GM23248 (cell line): Measurements from ENCODE around the gene LAP3. TPM values are rescaled to one million over a fixed set of nuclear protein-coding genes. Genes with fewer than 3 reads are reported as not detected.

Experiments used
- DNase-seq: peaks from one replicate; pipeline ENCODE4 v3.0.0-alpha.2; 2015
- H2AFZ ChIP-seq: fragments of 200-600 bp; sonication (generic); 2 replicates; pipeline ENCODE4 v1.6.1; 2016; ENCODE audit warnings: antibody characterized with exemption
- H3F3A ChIP-seq: fragments of 200-600 bp; sonication (generic); 2 replicates; pipeline ENCODE4 v1.6.1; 2016; ENCODE audit warnings: mild to moderate bottlenecking, antibody characterized with exemption, mixed run types; ENCODE audit not compliant: insufficient read depth
- H3K27ac ChIP-seq: fragments of 200-600 bp; sonication (generic); 2 replicates; pipeline ENCODE4 v1.5.1; 2016; ENCODE audit warnings: mild to moderate bottlenecking
- H3K27me3 ChIP-seq: fragments of 200-600 bp; sonication (generic); replicated peaks from 2 replicates; pipeline ENCODE4 v1.6.1; 2016; ENCODE audit warnings: mild to moderate bottlenecking; ENCODE audit not compliant: insufficient read depth
- H3K36me3 ChIP-seq: fragments of 200-600 bp; sonication (generic); 2 replicates; pipeline ENCODE4 v1.6.1; 2016; ENCODE audit warnings: low read depth, mild to moderate bottlenecking
- H3K4me1 ChIP-seq: fragments of 200-600 bp; sonication (generic); 2 replicates; pipeline ENCODE4 v1.6.1; 2016; ENCODE audit warnings: mild to moderate bottlenecking; ENCODE audit not compliant: insufficient read depth
- H3K4me2 ChIP-seq: fragments of 200-600 bp; sonication (generic); one replicate; pipeline ENCODE4 v1.6.1; 2016; ENCODE audit warnings: mild to moderate bottlenecking; ENCODE audit not compliant: unreplicated experiment
- H3K4me3 ChIP-seq: fragments of 200-600 bp; sonication (generic); 2 replicates; pipeline ENCODE4 v1.5.1; 2016; ENCODE audit warnings: mild to moderate bottlenecking
- H3K79me2 ChIP-seq: fragments of 200-600 bp; sonication (generic); 2 replicates; pipeline ENCODE4 v1.6.1; 2016; ENCODE audit warnings: mild to moderate bottlenecking; ENCODE audit not compliant: insufficient read depth
- H3K9ac ChIP-seq: fragments of 200-600 bp; sonication (generic); 2 replicates; pipeline ENCODE4 v1.6.1; 2016; ENCODE audit warnings: mild to moderate bottlenecking
- H3K9me2 ChIP-seq: fragments of 200-600 bp; sonication (generic); 2 replicates; pipeline ENCODE4 v1.6.1; 2016; ENCODE audit warnings: mixed run types, mild to moderate bottlenecking, moderate library complexity; ENCODE audit not compliant: insufficient read depth
- H3K9me3 ChIP-seq: fragments of 200-600 bp; sonication (generic); one replicate; pipeline ENCODE4 v1.6.1; 2017; ENCODE audit warnings: low read depth
- H4K20me1 ChIP-seq: fragments of 200-600 bp; sonication (generic); 2 replicates; pipeline ENCODE4 v1.6.0; 2016; ENCODE audit not compliant: insufficient read depth
- EZH2 ChIP-seq: fragments of 200-600 bp; sonication (generic); IDR thresholded peaks from 2 replicates; pipeline ENCODE4 v1.6.1; 2018; ENCODE audit warnings: antibody characterized with exemption, mild to moderate bottlenecking; ENCODE audit not compliant: insufficient read depth, poor library complexity, severe bottlenecking
- EZH2phosphoT487 ChIP-seq: fragments of 200-600 bp; sonication (generic); IDR thresholded peaks from 2 replicates; pipeline ENCODE4 v1.6.1; 2018; ENCODE audit warnings: antibody characterized with exemption, moderate library complexity, mild to moderate bottlenecking, low read depth; ENCODE audit not compliant: insufficient read depth
- WGBS, 2 experiments: methylation state at CpG; one replicate each; pipeline ENCODE4 v1.1.6; 2015 to 2017; ENCODE audit warnings: low lambda C conversion rate in 2 of 2, low coverage in 1 of 2; ENCODE audit errors: missing lambda C conversion rate in 2 of 2; 5-methylcytosine and 5-hydroxymethylcytosine counted together
- in situ Hi-C: fragments of 300-500 bp; cut with MboI; formaldehyde crosslinking; loops from 2 replicates; pipeline ENCODE4 v1.15.0; 2020
- polyA plus RNA-seq: library from polyadenylated mRNA; unstranded; fragments of >200 nt; fragmentation: Nextera tagmentation; extraction: Ambion mirVana; gene quantifications from 2 replicates; pipeline ENCODE4 v1.2.1, GENCODE V29; 2016
- total RNA-seq: library from RNA; depleted of rRNA; stranded (reverse); fragments of >200 nt; shearing (Covaris generic); gene quantifications from 2 replicates; pipeline ENCODE4 v1.2.3, GENCODE V29; 2014

The LAP3 gene
- total and polyA plus RNA-seq, 2 experiments from 2014 or later, result 60.7 to 75.4 TPM

DNA sequence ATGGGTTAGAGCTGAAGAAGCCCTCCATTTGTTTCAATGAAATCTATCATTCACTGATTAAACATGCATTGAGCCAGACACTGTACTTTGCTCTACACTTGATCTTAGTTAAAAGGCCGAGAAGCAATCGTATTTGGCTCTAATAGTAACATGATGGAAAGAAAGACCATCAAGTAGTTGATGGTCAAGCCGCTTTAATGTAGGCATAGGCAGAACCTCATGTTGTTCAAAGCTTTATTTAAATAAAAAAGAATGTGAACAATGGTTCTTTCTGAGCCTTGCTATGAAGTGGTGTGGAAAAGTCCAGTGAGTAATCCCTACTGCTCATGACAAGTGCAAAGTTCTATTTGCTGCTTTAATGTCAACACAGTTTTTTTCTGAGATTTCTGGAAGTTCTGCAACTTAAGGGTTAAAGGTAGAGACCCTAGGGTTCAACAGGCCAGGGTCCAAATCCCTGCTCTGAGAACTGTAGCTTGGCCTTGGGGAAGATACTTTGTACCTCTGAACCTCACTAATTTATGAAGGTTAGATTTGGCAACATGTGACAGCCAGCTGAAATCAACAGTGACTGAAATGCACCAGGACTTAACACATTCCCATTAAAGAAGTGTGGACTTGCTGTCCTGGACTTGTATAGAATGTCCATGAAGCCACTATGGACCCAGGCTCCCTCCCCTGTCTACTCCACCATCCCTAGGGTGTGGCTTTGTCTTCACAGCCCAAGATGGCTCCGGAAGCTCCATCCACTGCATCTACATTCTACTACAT is 17.9 kb upstream of the LAP3 start:
- in situ Hi-C loops, result loop anchor here (25.0 kb wide), 2 partner anchors 253 to 1028 kb away; partner anchors contain the start of genes DCAF16 and NCAPG
- H3K4me2 ChIP-seq, result no peak overlapping the region

GRCh38 chr4:17559709-17560048 is 17.3 kb upstream of the LAP3 start:
- 94 to 95% methylated on average over 3 of the region's 3 CpGs for WGBS, 2 experiments
- H3K27me3 ChIP-seq, result no peaks in the 10 kb centered on the region
- TF ChIP-seq EZH2, result no peak
- no peak for TF ChIP-seq EZH2phosphoT487
- in situ Hi-C loops, result loop anchor here (25.0 kb wide), 2 partner anchors 253 to 1028 kb away; partner anchors contain the start of genes DCAF16 and NCAPG
- no peaks in the 10 kb centered on the region for H3K9me3 ChIP-seq
- no peak overlapping the region for H3K4me3 ChIP-seq
- no peak for DNase-seq
- no peaks in the 10 kb centered on the region; the same call in none of the 2 replicates for H3F3A ChIP-seq
- no peak overlapping the region for H3K4me2 ChIP-seq
- no peak overlapping the region for H3K27ac ChIP-seq
- H4K20me1 ChIP-seq, result no peaks in the 10 kb centered on the region
- H3K9me2 ChIP-seq, result no peaks in the 10 kb centered on the region
- H3K4me1 ChIP-seq, result peaks cover 9% of the 10 kb centered on the region
- no peak overlapping the region for H3K9ac ChIP-seq
- no peak overlapping the region for H2AFZ ChIP-seq
- no peaks in the 10 kb centered on the region for H3K79me2 ChIP-seq
- no peaks in the 10 kb centered on the region for H3K36me3 ChIP-seq

More for the DNA sequence above, 17.9 kb upstream of the LAP3 start:
- Histone ChIP-seq H3K79me2 (no peaks in the 10 kb centered on the region), H3K27me3 (no peaks in the 10 kb centered on the region), H2AFZ (no peak overlapping the region), H4K20me1 (no peaks in the 10 kb centered on the region), H3K27ac (no peak overlapping the region), H3K36me3 (no peaks in the 10 kb centered on the region), H3K4me1 (peaks cover 9% of the 10 kb centered on the region), H3K4me3 (no peak overlapping the region), H3K9me3 (no peaks in the 10 kb centered on the region), H3K9me2 (no peaks in the 10 kb centered on the region), H3F3A (no peaks in the 10 kb centered on the region; the same call in none of the 2 replicates), H3K9ac (no peak overlapping the region)
- TF ChIP-seq EZH2 (no peak), EZH2phosphoT487 (no peak)
- DNase-seq, result no peak
- WGBS, 2 experiments, result 74 to 77% methylated on average over 4 of the region's 4 CpGs

DNA sequence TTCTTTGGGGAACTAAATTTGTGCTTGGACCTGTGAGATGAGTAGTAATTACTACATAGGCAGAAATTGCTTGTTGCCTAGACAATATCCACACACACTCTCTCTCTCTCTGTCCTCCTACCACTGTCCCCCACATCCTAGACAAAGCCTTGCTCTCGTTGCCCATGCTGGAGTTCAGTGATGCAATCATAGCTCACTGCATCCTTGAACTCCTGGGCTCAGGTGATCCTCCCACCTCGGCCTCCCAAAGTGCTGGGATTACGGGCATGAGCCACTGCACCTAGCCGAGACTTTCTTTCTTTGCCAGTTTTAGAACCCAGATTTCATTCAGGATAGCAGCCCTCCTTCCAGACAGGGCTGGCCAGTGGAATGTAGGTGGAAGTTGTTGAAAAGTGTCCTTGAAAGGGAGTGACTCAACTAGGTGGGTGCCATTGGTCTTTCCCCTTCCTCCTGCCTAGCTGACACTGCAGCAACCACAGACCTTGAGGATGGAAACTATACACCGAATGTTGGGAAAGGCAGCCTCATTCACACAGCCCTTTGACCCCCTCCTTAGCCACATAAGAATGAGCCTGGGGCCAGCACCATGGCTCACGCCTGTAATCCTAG is 16.8 kb upstream of the LAP3 start:
- TF ChIP-seq EZH2phosphoT487 (no peak), EZH2 (no peak)
- Histone ChIP-seq H3K9me2 (no peaks in the 10 kb centered on the region), H3K79me2 (no peaks in the 10 kb centered on the region), H3K4me1 (peaks cover 9% of the 10 kb centered on the region), H3K4me3 (no peak overlapping the region), H2AFZ (no peak overlapping the region), H4K20me1 (no peaks in the 10 kb centered on the region), H3F3A (no peaks in the 10 kb centered on the region; the same call in none of the 2 replicates), H3K9ac (no peak overlapping the region), H3K27me3 (no peaks in the 10 kb centered on the region), H3K9me3 (no peaks in the 10 kb centered on the region), H3K36me3 (no peaks in the 10 kb centered on the region), H3K27ac (no peak overlapping the region), H3K4me2 (no peak overlapping the region)
- in situ Hi-C loops, result loop anchor here (25.0 kb wide), 2 partner anchors 252 to 1027 kb away; partner anchors contain the start of genes DCAF16 and NCAPG
- no peak for DNase-seq
- WGBS, 2 experiments, result 82 to 88% methylated on average over 6 of the region's 6 CpGs

DNA sequence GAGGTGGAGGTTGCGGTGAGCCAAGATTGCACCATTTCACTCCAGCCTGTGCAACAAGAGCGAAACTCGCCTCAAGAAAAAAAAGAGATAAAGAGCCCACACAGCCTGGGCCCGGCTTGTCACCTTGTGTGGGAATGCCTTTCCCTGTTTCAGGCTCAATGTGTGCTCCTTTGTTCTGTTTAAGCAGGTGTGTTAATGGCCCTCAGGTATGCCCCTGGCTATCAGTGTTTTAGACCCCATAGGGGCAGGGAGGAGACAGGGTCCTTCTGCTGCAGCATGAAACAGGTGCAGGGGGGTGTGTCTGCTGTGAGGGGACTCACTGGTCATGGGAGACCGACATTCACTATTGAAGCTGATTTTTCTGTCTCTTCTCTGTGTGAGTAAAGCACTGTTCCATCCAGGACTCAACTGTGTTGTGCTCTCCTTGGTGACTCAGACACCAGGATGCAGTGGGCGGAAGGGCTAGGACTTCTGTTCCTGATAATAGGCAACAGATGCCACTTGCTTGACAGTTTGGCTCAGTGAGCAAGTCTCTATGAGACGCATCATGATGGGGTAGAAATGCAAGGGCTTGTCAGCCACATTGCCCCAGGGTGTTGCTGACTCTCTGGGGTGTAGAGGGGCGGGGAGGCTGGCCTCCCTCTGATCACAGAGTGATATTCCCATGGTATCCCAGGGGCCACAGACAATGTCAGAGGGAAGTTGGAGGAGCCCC is 15.6 kb upstream of the LAP3 start:
- Histone ChIP-seq H3K27ac (peak overlapping the region; percentile 40), H3K9me3 (no peaks in the 10 kb centered on the region), H3K9ac (no peak overlapping the region), H3K4me1 (peaks cover 9% of the 10 kb centered on the region), H3K79me2 (no peaks in the 10 kb centered on the region), H3K4me2 (peak overlapping the region; percentile 21), H4K20me1 (no peaks in the 10 kb centered on the region), H3K9me2 (no peaks in the 10 kb centered on the region), H3F3A (no peaks in the 10 kb centered on the region; the same call in none of the 2 replicates), H3K27me3 (no peaks in the 10 kb centered on the region), H3K36me3 (no peaks in the 10 kb centered on the region), H2AFZ (no peak overlapping the region), H3K4me3 (no peak overlapping the region)
- in situ Hi-C loops, result loop anchor here (25.0 kb wide), 2 partner anchors 251 to 1026 kb away; partner anchors contain the start of genes DCAF16 and NCAPG
- 47 to 49% methylated on average over 8 of the region's 8 CpGs for WGBS, 2 experiments
- TF ChIP-seq EZH2 (no peak), EZH2phosphoT487 (no peak)
- DNase-seq, result peak; percentile 97
